GM18868 (cell line): ENCODE data around the gene SNED1.

Source experiments
- ATAC-seq: cut with Tn5 transposase; IDR thresholded peaks from one replicate; pipeline ENCODE4 v1.9.1; 2021; ENCODE audit warnings: mild to moderate bottlenecking, moderate library complexity; ENCODE audit not compliant: unreplicated experiment

The SNED1 gene

DNA sequence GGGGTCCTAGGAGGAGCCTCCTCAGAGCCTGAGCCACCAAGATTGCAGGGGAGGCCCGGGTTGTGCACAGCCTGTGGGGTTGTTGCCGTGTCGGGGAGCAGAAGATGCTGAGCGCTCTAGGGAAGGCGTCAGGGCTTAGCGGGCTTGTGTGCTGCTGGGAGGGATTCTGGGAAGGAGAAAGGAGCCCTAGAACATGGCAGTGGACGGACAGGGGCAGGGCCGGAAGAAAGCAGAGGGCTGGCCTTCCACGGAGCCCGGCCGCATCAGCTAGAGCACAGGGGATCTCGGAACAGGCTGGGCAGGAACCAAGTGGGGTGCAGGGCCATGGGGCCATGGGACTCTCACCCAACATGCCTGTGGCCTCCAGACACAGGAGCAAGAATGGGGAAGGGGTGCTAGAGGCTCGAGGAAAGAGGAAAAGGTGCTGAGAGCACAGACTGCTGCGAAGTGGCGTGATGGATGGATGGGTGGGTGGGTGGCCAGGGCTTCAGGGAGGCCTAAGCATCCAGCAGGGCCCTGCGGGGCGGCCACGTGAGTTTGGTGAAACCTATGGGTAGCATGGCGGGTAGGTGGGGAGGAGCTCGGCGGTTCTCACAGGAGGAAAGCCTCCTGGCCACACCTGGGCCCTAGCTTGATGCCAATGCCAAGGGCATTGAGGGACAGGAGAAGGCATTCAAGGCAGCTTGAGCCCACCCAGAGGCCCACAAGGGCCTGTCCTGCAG, 67.9 kb downstream of the SNED1 start:
- no peak for ATAC-seq

DNA sequence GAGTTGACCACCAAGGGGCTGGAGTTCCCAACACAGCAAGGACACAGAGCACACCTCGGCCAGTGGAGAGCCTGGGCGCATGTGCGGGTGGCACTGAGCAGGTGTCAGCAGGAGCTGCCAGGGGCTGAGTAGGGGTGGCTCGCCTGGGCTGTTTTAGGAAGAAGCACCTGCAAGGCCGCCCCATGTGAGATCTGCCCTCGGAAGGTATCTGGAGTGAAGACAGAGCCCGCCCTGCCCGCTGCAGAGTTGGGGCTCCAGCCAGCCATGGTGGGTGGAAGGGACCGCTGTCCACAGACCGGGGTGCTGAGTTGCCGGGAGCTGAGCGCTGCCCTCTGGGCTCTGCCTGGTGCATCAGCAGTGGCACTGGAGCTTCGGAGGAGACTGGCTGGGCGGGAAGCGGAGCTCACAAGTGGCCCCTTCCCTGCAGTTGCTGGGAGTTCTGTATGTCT, 68.5 kb downstream of the SNED1 start:
- ATAC-seq = no peak

DNA sequence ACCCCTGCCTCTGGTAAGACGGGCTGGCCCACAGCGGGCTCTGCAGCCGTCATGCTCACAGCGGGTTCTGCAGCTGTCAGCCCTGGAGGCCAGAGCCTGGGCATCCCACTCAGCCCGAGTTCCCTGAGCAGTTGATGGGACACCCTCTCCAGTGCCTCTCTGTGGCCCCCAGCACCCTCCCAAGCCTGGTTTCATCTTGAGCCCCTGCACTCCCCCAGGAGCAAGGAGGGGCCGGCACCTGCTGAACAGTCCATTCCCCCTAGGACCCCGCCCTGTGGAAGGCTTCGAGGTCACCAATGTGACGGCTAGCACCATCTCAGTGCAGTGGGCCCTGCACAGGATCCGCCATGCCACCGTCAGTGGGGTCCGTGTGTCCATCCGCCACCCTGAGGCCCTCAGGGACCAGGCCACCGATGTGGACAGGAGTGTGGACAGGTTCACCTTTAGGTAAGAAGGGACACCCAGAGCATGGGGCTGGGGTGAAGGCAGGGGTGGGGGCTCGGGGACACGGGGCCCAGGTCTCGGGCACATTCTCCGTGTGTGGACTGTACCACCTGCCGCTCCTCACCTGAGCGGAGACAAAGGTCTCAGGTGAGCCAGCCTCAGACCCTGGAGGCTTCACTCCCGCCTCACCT, 69.2 kb downstream of the SNED1 start:
- ATAC-seq = no peak

DNA sequence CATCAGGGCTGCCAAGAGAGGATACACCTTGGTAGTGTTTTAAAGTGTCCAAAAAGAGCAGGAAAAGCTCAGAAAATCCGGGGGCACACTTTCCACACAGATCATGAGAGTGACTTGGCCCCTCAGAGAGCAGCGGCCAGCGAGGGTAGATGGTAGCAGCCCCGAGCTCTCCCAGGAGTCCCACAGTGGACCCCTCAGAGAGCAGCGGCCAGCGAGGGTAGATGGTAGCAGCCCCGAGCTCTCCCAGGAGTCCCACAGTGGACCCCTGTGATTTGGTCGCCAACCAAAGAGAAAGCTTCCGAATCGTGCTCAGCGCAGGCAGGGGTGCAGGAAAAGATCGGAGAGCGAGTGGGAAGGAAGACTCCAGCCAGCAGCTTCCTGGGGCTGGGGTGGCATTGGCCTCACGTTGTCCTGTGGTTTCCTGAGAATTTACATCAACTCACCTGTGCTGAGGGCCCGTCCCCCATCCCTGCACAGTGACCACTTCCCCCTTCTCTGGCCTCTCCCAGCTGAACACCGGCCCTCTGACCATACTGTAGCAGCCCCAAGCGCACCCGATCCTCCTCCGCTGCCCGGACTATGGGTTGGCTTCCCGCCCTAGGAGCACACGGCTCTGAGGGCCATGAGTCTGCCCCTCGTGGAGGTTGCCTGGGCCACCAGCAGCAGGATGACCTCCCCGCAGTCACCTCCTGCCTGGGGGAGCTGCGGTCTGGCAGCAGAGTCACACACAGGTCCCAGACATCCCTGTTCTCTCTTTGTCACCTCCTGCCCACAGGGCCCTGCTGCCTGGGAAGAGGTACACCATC, 69.9 kb downstream of the SNED1 start:
- ATAC-seq = no peak

DNA sequence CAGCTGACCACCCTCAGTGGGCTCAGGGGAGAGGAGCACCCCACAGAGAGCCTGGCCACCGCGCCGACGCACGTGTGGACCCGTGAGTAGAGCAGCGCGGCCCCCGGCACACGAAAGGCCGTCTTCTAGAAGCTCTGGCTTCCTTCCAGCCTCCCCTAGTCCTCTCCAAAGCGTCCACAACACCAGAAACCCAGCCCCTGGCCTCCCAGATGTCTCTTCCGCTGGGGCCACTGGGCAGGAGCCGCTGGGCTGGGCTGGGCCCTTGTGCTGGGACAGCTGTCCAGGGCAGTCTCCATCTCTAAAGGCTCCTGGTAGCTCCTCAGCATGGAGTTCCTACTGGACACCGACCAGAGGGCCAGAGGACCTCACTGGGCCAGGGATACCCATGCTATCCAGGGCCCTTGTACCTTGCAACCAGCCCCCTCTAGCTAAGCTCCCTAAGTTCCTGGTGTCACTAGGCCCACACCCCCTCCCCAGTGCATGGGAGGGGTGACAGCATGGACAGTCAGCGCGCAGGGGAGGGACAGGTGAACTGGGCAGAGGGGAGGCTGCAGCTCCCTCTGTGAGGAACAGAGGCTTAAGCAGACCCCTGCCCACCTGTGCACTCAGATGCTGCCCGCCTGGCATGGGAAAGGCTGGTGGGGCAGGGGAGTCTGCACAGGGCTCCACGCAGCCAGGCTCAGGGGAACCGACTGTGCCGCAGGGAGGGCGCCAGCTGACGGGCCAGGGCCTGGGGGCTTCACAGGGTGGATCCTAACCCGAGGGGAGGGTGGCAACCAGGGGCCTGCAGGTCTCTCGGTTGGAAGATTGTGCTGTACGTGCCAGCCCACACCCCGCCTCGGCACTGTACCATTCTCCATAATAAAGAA, 70.8 kb downstream of the SNED1 start:
- no peak for ATAC-seq

DNA sequence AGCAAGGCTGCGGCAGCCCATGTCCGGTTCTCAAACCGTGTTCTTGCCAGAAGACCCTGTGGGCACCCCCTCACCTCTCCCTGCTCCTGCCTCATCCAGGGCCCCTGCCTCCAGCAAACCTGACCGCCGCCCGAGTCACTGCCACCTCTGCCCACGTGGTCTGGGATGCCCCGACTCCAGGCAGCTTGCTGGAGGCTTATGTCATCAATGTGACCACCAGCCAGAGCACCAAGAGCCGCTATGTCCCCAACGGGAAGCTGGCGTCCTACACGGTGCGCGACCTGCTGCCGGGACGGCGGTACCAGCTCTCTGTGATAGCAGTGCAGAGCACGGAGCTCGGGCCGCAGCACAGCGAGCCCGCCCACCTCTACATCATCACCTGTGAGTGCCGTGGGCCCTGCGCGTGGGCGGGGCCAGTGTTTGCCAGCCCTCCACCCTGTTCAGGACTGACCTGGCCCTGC, 71.4 kb downstream of the SNED1 start:
- no peak for ATAC-seq

DNA sequence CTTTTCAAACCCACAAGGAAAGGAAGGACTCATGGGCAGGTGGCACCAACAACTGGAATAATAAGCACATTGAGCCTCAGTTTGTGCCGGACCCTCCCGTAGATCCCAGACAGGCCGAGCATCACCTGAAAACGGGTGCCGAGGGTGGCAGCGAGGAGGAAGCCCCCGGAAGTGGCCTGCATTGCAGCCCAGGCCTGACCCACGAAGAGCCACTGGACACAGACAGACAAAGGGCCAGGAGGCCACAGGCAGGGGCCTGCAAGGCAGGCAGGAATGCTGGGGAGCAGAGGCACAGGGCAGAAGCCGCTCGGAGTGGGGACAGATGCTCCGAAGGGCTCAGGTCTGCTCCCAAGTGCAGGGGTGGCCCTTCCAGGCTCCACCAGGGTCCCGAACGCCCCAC, 71.9 kb downstream of the SNED1 start:
- ATAC-seq = no peak

DNA sequence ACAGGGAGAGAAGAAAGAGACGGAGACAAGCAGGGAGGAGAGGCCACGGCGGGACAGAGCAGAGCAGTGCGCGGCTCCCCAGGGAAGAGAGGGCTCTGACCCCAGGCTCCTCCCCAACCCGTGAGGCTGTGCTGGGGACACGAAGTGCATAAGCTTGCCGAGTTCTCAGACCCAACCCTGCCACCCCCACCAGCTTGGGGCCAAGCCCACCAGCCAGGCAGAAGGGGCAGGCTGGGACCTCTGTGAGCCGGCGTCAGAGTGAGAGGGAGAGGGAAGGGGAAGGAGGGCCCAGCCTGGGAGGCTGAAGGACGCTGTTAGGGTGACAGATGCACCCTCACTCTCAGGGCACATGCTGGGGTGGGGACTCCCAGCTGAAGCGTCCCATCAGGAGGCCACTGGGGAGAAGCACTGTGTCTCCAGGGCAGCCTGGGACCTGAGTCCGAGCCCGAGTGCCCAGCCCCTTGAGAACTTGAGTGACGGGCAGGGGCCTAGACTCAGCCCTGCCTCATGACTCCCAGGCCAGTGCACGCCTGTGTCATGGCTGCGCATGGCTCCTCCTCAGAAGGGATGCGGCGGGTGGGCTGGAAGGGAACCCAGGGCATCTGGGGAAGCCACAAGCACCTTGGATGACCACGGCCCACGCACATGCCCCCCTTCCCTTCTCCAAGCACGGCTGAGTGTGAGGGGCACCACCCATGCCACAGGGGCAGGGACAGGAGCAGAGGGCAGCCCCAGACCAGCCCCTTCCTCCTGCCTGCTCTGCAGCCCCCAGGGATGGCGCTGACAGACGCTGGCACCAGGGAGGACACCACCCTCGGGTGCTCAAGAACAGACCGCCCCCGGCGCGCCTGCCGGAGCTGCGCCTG, 72.6 kb downstream of the SNED1 start:
- no peak for ATAC-seq

DNA sequence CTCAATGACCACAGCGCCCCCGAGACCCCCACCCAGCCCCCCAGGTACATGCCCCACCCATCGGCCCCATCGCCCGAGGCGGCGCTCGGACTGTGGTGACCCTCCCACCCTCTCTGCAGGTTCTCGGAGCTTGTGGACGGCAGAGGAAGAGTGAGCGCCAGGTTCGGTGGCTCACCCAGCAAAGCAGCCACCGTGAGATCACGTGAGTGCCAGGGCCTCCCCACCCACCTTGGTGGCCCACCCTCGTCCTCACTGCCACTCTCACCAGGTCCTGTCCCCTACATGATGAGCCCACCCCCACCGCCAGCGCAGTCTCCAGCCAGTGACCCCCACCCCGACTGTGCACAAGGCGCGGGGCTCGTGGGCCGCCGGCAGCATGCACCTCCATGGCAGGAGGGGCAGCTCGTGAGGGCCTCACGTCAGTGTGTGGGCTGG, 73.3 kb downstream of the SNED1 start:
- no peak for ATAC-seq

DNA sequence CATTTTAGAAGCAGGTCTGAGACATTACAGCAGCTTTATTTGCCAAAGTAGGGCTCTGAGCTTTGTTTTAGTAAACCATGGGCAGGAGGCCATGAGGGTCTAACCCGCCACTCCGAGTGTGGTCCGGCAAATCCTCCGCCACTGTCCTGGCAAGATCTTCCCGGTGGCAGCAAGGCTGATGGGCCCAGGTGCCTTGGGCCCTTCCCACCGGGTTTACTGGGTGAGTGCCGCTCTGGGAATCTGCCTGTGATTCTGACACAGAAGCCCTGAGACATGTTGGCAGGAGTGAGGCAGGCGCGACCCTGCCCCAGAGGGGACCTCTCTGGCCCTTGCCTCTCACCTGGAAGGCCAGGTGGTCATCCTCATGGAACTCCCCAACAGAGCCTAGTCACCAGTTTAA, 73.7 kb downstream of the SNED1 start:
- no peak for ATAC-seq

DNA sequence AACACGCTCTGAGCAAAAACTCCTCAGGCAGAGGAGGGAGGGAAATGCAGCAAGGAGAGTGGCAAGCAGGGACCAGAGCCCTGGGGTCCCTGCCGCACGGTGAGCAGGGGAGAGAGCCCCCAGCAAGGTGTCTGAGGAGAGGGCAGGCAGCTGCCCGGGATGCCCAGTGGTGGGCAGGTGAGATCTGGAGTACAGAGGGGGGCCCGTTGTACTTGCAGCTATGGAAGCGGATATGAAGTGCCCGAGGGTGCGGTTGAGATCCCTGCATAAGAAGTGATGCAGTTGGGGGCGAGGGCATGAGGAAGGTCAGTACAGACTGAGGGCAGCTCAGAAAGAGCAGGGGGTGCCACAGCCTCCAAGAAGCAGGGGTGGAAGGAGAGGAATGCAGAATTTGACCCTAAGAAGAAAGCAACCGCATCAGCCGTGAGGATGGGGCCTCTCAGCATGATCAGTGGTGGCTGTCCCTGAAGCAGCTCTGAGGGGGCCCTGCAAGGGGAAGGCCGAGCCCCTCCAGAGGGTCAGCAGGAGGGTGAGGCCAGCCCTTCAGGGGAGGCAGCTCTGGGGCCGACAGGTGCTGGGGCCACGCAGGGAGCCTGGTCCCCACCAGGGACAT, 74.2 kb downstream of the SNED1 start:
- no peak for ATAC-seq

DNA sequence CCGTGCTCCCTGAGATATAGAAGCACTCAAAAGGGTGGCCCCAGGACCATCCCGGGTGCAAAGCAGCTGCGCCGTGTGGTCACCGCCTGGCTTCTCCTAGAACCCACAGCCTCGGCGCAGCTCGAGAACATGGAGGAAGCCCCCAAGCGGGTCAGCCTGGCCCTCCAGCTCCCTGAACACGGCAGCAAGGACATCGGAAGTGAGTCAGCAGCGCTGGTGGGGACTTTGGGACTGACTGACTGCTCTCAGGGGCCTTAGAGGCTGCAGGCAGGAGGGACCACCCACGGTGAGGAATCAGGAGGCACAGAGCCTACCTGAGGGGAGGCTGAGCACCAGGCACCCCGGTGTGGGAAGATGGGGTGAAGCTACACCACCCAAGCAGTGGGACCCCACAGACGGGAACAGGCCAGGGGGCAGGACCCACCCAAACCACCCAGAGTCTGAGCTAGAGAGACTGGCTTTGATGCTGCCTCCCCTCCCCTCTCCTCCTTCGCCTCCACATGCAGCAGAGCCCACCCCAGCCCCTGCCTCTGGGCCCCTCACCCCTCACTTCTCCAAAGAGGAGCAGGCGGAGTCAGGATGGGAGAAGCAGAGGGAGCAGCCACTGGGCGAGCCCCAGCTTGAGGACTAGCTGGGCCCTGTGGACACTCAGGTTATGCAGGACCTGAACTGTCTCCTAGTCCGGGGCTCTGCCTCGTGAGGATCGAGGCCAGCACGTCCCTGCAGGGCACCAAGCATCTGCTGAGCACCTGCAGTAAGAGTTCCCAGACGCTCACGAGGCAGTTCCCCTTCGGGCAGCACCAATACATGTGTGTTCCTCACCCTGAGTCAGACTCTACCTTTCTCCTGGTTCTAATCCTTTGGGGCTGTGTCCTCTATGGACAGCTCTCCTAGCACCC, 75.0 kb downstream of the SNED1 start:
- no peak for ATAC-seq

DNA sequence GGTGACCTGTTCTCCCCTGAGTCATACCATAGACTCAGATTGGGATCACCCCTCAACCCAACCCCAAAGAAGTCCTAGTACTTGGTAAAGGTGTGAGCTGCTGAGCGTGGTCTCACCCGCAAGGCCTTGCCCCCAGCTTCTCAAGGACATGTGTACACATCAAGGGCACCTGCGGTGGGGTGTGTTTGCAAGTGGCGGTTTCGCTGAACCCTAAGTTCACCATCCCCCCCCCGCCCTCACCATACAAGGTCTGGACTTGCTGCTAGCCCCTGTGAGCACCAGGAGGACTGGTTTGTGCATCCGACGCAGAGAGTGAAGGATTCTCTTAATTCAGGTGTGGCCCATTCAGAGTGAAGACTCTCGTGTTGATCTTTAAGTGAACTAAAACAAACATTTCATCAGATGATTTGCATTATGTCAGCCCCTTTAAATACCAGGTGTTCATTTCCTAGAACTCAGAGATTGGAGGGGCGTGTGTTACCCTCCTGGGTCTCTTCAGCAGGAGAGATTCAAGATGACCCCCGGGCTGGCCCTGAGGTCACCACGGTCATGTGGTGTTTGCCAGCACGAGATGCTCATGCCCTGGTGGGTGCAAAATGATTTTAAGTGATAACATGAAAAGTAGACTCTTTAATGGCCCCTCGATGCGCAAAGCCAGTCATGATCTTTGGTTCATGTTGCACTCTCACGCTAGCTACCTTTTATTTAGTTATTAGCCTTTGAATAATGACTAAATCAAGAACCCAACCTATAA, 75.8 kb downstream of the SNED1 start:
- no peak for ATAC-seq

DNA sequence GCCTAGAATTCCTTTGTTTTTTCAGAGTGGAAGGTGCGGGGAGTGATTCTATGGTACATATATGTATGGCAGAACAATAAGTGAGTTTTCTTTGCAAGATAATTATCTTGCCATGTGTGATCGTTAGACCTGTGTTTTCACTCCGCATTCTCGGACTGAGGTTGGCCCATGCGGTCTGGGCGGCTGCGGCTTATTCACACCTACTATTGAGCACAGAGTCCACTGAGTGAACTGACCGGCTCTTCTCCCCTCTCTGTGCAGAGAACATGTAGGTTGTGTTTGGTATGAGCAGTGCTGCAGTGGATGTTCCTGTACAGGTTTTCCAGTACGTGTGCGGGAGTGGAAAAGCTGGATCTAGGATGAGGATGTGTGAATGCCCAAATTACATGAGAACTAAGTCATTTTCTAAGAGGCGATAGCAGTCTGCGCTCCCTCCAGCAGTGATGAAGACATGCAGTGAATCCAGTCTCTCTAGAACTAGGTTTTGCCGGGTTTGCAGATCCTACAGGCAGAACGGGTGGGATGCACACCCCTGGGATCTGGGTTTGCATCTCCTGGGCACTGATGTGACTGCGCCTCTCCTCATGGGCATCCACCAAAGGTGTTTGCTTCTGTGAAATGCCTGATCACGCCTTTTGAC, 76.6 kb downstream of the SNED1 start:
- no peak for ATAC-seq

DNA sequence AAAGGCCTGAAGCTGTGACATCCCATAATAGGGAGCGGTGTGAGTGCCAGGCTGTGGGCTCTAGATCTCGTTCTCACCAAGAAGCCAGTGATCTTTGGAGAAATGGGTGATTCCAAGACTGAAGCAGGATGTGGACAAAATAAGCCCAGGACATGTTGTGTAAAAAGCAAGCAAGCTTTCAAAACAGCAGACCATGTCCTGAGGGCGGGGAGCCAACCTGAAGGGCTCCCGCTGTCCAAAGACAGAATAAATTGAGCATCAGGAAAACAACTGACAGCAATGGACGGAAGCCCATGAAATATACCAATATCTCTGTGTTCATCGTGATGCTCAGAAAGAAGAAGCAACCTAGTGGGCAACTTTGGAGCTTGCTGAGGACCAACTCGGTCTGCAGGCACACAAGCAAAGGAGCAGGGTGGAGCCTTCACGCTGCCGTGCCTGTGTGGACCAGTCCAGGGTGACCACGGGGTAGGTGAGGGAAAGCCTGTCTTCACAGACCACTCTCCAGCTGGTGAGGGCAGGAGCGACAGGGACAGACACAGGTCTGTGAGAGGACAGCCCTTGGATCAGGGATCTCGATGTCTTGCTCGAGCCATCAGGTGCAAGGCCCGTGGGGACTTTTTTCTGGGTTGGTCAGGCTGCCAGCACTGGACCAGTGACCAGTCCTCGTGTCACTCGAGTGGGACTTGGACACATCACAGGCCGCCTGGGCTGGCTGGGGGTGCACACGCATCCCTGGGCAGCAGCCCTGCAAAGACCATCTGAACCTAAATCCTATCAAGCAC, 82.2 kb downstream of the SNED1 start:
- no peak for ATAC-seq

DNA sequence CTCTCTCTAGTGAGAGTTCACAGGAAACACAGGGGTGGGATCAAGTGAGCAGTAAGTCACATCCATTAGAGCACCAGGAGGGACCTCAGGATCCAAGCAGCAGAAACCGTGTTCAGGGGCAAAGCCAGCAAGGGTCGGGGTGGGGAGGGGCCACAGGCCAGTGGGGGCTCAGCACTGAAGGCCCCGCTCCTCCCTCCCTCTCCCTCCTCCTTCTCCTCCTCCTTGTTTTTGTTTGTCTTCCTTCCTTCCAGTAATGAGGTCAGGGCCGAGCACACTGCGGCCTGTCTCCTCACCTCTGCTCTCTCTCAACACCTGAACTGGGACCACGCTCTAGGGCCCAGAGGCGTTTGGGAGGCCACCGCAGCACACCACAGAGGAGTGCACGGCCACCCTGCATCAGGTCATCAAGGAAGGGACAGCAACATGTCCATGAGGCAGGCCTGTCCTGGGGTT, 82.8 kb downstream of the SNED1 start:
- no peak for ATAC-seq
